Activated naive CD8-positive, alpha-beta T cell (primary cell): ENCODE results near the gene NRSN1.
"Not testable (repeated sequence)": the region's sequence is repeated elsewhere in the genome, so short reads cannot be mapped to it uniquely, and the experiment has no call there.

Source experiments
- H3K27ac Mint-ChIP-seq: one replicate; pipeline ENCODE4 v1.8.0; 2021; ENCODE audit warnings: mixed read lengths
- H3K27me3 Mint-ChIP-seq: one replicate; pipeline ENCODE4 v1.8.0; 2021; ENCODE audit warnings: mixed read lengths
- H3K36me3 Mint-ChIP-seq: one replicate; pipeline ENCODE4 v1.8.0; 2021; ENCODE audit warnings: mixed read lengths
- H3K4me1 Mint-ChIP-seq: one replicate; pipeline ENCODE4 v1.8.0; 2021; ENCODE audit warnings: low read depth, mixed read lengths
- H3K4me3 Mint-ChIP-seq: one replicate; pipeline ENCODE4 v1.8.0; 2021; ENCODE audit warnings: mild to moderate bottlenecking, mixed read lengths
- H3K9me3 Mint-ChIP-seq: one replicate; pipeline ENCODE4 v1.8.0; 2021; ENCODE audit warnings: low read depth, mixed read lengths

NRSN1 gene

DNA sequence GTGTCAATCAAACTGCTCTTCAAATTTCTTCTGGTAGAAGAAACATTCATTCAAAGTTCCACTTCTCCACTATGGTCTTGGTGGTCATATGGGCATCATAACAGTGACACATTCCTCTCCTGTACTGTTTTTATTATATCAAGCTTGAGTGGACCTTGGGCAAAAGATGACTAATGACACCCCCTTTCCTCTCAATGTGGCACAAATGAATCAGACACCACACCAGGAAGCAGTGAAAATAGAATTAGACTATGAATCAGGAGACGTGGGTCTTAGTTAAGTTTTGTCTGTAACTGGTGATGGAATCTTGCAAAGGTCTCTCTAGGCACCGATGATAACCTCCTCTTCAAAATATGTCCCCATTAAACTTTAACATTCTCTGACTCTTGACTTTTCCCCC lies 9.0 kb upstream of the NRSN1 start:
- H3K4me1 Mint-ChIP-seq, result no peaks in the 10 kb centered on the region
- peaks cover 4% of the 10 kb centered on the region for H3K27me3 Mint-ChIP-seq
- no peaks in the 10 kb centered on the region for H3K36me3 Mint-ChIP-seq
- no peak overlapping the region for H3K27ac Mint-ChIP-seq
- H3K9me3 Mint-ChIP-seq, result no peaks in the 10 kb centered on the region
- no peak overlapping the region for H3K4me3 Mint-ChIP-seq

DNA sequence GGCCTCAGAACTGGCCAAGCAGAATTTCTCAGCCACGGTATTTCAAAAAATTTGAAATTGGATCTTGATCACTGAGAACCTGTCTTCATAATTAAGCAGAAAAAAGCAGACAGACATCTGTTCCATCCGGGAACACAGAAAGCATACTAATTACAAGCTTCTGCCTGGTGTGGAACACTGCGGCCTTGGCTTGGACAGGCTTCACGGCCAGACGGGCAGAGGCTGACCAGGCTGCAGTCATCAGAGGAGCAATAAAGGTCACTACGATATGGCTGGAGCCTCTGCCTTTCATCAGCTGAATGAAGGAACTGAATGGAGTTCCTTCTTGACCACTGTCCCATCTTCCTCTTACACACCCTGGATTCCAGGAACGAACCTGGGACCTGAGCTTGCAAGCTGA lies 3.9 kb upstream of the NRSN1 start:
- H3K36me3 Mint-ChIP-seq, result no peaks in the 10 kb centered on the region
- peaks cover 26% of the 10 kb centered on the region for H3K27me3 Mint-ChIP-seq
- H3K4me1 Mint-ChIP-seq, result peaks cover 2% of the 10 kb centered on the region
- peaks cover 5% of the 10 kb centered on the region for H3K9me3 Mint-ChIP-seq
- H3K27ac Mint-ChIP-seq, result no peak overlapping the region
- H3K4me3 Mint-ChIP-seq, result no peak overlapping the region

DNA sequence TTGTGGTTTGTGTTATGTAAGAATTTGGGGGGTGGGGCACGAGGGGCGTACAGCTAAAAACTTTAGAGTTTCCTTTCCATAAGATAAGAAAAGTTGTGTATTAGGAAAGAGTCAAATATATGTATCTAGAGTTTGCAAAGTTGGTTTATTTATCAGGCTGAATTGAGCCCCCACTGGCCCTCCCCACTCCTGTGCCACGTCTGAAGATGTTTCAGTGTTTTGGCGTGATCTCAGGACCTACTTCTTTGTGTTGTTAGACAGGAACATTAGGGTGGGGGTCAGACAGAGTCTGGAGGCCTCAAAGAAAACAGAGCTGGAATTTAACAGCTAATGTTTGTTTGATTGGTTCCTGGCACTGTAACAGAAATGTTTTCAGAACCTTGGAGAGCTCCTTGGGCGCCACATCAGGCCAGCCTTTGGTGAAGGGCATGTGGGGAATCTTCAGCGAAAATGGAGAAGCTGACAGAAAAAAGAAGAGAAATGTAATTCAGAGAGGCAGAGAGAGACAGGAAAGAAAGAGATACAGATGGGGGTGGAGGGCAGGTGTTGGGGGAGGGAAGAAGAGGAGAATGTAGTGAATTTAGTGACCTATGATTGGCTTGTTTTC lies 674 bp downstream of the NRSN1 start:
- Mint-ChIP-seq H3K27me3 (peaks cover 24% of the 10 kb centered on the region), H3K4me3 (no peak overlapping the region), H3K4me1 (peaks cover 2% of the 10 kb centered on the region), H3K9me3 (peaks cover 10% of the 10 kb centered on the region), H3K27ac (no peak overlapping the region), H3K36me3 (no peaks in the 10 kb centered on the region)

DNA sequence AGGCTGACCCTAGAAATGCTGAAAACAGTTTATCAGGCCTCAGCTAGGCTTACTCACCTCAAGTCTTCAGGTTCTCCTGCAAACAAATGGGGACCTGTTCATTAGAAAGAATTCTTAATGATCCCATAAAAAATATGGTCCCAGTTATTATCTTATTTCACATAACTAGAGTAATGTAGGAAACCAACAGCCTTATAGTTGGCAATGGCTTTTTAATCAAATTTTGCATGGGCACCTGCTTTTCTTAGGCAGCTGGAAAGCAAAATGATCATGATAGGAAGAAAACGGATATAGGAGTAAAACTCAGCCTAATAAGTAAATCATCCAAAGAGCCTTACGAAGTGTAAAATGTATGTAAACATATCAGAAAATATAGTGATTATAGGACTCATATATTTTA lies 1.3 kb downstream of the NRSN1 start:
- Mint-ChIP-seq H3K4me1 (peaks cover 2% of the 10 kb centered on the region), H3K9me3 (peaks cover 10% of the 10 kb centered on the region), H3K36me3 (no peaks in the 10 kb centered on the region), H3K27ac (no peak overlapping the region), H3K27me3 (peaks cover 23% of the 10 kb centered on the region), H3K4me3 (no peak overlapping the region)

DNA sequence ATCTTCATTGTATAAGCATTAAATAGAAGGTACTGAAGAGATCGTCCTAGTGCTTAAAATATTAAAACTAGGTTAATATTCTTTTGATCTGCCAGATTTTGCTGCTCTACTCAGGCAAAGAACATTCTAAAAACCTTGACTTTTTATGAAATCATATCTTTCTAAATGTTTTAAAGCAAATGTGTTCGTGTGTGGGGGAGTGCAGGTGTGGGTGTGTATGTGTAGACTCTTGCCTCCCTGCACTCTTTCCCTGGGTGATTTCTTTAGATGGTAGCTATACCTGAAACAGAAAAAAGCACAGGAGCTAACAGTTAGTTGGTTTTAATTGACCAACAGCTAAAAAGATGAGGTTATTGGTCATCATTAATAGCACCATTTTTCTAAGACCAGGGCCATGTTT lies 5.7 kb downstream of the NRSN1 start:
- H3K9me3 Mint-ChIP-seq, result peaks cover 15% of the 10 kb centered on the region
- no peaks in the 10 kb centered on the region for H3K4me1 Mint-ChIP-seq
- no peak overlapping the region for H3K4me3 Mint-ChIP-seq
- H3K27ac Mint-ChIP-seq, result no peak overlapping the region
- peaks cover 8% of the 10 kb centered on the region for H3K27me3 Mint-ChIP-seq
- no peaks in the 10 kb centered on the region for H3K36me3 Mint-ChIP-seq

DNA sequence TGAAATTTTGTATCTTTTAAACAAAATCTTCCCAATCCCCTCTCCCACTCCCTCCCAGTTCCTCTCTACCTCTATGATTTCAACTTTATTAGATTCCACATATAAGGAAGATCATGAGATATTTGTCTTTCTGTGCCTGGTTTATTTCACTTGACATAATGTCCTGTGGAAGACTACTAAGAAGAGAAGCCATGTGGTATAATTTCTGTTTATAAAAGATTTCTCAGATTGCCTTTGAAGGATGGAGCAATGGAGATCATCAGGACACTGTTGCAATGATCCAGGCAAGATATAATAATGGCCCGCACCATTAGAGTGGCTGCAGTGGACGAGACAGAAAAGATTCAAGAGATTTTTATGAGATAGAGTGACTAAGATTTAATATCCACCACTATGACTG lies 13.1 kb downstream of the NRSN1 start:
- H3K4me3 Mint-ChIP-seq, result no peak overlapping the region
- no peaks in the 10 kb centered on the region for H3K36me3 Mint-ChIP-seq
- no peak overlapping the region for H3K27ac Mint-ChIP-seq
- peaks cover 9% of the 10 kb centered on the region for H3K27me3 Mint-ChIP-seq
- H3K9me3 Mint-ChIP-seq, result peaks cover 6% of the 10 kb centered on the region
- no peaks in the 10 kb centered on the region for H3K4me1 Mint-ChIP-seq

DNA sequence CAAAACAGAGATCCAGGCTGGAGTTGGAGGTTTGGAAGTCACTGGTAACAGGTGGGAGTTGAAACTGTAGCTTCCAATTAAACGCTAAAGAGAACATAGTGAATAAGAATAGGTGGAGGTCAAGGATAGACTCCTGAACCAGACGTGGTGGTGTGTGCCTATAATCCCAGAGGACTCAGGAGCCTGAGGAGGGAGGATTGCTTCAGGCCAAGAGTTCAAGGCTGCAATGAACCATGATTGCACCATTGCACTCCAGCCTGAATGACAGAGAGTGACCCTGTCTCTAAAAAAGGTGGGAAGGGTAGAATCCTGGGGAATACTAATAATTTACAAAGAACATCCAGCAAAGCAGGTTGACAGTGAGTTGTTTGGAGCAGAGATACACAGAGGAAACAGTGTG lies 13.6 kb downstream of the NRSN1 start:
- H3K4me1 Mint-ChIP-seq, result no peaks in the 10 kb centered on the region
- H3K36me3 Mint-ChIP-seq, result no peaks in the 10 kb centered on the region
- H3K9me3 Mint-ChIP-seq, result peaks cover 6% of the 10 kb centered on the region
- no peak overlapping the region for H3K4me3 Mint-ChIP-seq
- H3K27me3 Mint-ChIP-seq, result peaks cover 6% of the 10 kb centered on the region
- no peak overlapping the region for H3K27ac Mint-ChIP-seq

DNA sequence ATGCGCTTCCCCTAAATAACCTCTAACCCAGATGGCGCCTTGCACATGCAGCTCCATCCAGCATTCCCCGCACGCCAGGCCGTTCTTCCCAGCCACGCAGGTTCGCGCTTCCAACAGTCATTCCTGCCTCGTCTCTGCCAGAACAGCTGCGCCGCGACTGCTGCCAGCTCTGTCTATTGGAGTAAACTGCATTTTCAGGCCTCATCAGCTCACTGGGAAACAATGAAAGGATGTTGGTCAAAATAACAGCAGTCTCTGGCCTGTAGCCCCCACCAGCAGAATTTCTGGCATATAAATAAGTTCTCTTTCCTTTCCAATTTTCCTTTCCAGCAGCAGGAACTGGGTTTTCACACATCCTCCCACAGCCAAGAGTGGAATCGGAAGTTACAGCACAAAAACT lies 14.6 kb downstream of the NRSN1 start:
- peaks cover 2% of the 10 kb centered on the region for H3K27me3 Mint-ChIP-seq
- H3K27ac Mint-ChIP-seq, result no peak overlapping the region
- no peaks in the 10 kb centered on the region for H3K36me3 Mint-ChIP-seq
- H3K4me1 Mint-ChIP-seq, result no peaks in the 10 kb centered on the region
- no peaks in the 10 kb centered on the region for H3K9me3 Mint-ChIP-seq
- no peak overlapping the region for H3K4me3 Mint-ChIP-seq

DNA sequence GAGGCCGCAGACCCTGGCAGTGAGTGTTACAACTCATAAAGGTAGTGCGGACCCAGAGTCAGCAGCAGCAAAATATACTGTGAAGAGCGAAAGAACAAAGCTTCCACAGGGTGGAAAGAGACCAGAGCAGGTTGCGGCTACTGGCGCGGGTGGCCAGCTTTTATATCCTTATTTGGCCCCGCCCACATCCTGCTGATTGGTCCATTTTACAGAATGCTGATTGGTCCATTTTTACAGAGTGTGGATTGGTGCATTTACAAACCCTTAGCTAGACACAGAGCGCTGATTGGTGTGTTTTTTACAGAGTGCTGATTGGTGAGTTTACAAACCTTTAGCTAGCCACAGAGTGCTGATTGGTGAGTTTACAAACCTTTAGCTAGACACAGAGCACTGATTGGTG lies 16.7 kb downstream of the NRSN1 start:
- not testable (repeated sequence) for H3K9me3 Mint-ChIP-seq, H3K36me3 Mint-ChIP-seq, H3K4me3 Mint-ChIP-seq, H3K27ac Mint-ChIP-seq, H3K27me3 Mint-ChIP-seq, H3K4me1 Mint-ChIP-seq

DNA sequence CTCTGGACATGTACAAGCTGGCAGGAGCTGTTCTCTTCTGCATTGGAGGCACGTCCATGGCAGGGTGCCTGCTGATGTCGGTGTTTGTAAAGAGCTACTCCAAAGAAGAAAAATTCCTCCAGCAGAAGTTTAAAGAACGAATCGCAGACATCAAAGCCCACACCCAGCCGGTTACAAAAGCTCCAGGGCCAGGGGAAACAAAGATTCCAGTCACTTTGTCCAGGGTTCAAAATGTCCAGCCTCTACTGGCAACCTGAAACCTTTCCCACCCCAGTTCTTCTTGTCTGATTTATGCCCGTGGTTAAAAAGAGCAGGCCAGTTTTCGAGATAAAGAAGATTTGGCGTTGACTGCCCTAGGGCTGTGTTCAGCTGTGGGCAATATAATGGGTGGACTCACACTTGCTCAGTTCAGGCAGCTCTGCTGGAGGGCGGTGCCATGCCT lies 19.7 kb downstream of the NRSN1 start:
- no peak overlapping the region for H3K27ac Mint-ChIP-seq
- H3K4me3 Mint-ChIP-seq, result no peak overlapping the region
- peaks cover 9% of the 10 kb centered on the region for H3K27me3 Mint-ChIP-seq
- no peaks in the 10 kb centered on the region for H3K36me3 Mint-ChIP-seq
- no peaks in the 10 kb centered on the region for H3K4me1 Mint-ChIP-seq
- H3K9me3 Mint-ChIP-seq, result peaks cover 2% of the 10 kb centered on the region

DNA sequence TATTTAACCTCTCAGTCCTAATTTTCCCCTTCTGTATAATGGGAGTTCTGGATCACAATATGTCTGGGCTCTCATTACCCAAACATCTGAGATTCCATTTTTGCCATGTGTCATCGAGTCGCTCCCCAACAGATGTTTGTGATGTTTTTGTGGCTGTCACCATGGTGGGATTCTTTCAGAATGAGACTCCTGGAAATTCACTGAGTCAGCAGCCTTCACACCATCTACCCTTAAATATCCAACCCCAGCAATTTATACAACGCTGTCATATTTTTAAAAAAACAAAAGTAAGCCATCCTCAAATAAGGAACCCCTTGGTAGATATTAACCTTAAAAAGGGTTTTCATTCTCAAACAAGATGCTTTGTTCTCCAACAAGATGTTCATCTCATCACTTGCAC lies 20.9 kb downstream of the NRSN1 start:
- H3K27ac Mint-ChIP-seq, result no peak overlapping the region
- peaks cover 11% of the 10 kb centered on the region for H3K27me3 Mint-ChIP-seq
- peaks cover 8% of the 10 kb centered on the region for H3K9me3 Mint-ChIP-seq
- H3K36me3 Mint-ChIP-seq, result no peaks in the 10 kb centered on the region
- no peaks in the 10 kb centered on the region for H3K4me1 Mint-ChIP-seq
- no peak overlapping the region for H3K4me3 Mint-ChIP-seq

DNA sequence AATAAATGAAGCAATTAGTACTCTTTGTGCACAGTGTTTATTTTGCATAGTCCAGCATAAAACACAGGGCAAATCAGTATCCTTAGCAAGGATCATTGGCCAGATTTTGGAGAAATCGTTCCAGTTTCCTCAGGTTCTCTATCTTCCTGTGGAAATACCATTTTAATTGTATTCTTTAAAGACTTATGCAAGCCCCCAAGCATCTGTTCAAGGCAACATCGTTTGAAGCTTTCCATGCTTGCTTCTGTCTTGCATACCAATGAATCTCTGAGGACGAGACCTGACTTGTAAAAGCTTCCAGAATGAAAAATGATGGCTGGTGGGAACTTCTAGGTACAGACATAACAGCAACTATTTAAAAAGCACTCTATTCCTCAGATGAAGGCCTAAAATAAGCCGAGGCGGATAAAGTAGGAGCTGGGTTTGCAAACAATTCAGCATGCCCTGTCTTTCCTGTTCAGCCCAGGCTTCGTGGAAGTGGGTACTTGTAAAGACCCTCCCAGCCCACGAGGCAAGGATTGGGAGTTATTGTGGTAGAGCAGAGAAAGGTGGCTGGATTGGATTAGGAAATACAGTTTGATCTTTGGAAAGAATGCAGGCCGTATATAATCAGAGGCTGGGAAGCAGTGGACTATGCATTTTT lies 21.6 kb downstream of the NRSN1 start:
- H3K4me1 Mint-ChIP-seq, result no peaks in the 10 kb centered on the region
- H3K27me3 Mint-ChIP-seq, result peaks cover 11% of the 10 kb centered on the region
- peaks cover 8% of the 10 kb centered on the region for H3K9me3 Mint-ChIP-seq
- no peak overlapping the region for H3K4me3 Mint-ChIP-seq
- no peak overlapping the region for H3K27ac Mint-ChIP-seq
- H3K36me3 Mint-ChIP-seq, result no peaks in the 10 kb centered on the region

DNA sequence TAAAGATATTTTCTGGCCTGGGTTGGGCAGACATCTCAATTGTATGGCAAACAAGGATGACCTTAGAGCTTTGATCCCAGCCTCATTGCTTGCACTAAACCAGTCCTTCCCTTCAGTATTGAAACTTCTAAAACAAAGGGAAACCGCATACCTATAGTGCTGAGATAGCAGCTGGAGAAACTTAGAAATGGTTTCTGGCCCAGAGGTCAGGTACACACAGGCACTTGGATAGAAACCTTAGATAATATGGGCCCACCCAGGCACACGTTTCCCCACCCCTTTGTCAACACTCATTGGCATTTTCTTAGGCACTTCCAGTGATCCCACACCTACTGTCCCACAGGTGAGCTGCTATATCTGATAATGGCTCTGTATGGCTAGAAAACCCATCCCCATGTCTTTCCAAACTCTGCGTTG lies 22.1 kb downstream of the NRSN1 start:
- Mint-ChIP-seq H3K27ac (no peak overlapping the region), H3K36me3 (no peaks in the 10 kb centered on the region), H3K27me3 (peaks cover 11% of the 10 kb centered on the region), H3K4me3 (no peak overlapping the region), H3K9me3 (peaks cover 8% of the 10 kb centered on the region), H3K4me1 (no peaks in the 10 kb centered on the region)

DNA sequence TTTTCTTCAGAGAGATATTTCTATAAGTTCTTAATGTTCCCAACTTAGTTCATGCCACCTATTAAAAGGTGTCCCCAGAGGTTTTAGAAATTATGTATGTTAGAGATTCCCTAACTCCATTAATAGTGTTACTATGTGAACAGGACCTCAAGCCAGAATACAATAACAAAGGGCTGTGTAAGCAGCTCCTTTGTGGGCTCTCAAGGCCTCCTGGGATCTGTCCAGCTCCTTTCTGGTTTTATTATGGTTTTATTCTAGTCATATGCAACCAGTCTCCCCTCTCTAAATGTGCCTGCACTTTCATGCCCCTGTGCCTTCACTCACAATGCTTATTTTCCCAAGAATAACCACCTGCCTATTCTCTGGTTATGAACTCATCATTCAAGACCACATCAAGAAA lies 22.7 kb downstream of the NRSN1 start:
- H3K36me3 Mint-ChIP-seq, result no peaks in the 10 kb centered on the region
- H3K27ac Mint-ChIP-seq, result no peak overlapping the region
- H3K4me3 Mint-ChIP-seq, result no peak overlapping the region
- H3K9me3 Mint-ChIP-seq, result peaks cover 8% of the 10 kb centered on the region
- H3K4me1 Mint-ChIP-seq, result no peaks in the 10 kb centered on the region
- H3K27me3 Mint-ChIP-seq, result peaks cover 11% of the 10 kb centered on the region

DNA sequence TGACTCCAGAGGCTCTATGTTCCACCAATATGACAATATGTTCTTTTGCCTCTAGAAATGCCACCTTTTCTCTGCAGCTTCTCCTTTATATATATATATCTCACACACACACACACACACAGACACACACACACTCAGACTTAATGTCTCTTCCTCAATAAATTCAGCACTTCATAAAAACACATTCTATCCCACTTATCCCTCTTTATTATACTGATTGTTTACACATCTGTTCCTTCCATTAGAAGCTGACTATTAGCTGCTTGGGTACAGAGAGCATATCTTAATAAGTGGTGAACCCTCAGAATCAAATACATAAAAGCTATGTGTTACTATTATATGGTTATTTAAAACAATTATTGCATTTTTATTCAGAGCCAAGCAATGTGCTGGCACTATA lies 23.3 kb downstream of the NRSN1 start:
- Mint-ChIP-seq H3K36me3 (no peaks in the 10 kb centered on the region), H3K27me3 (peaks cover 11% of the 10 kb centered on the region), H3K4me3 (no peak overlapping the region), H3K27ac (no peak overlapping the region), H3K4me1 (no peaks in the 10 kb centered on the region), H3K9me3 (peaks cover 8% of the 10 kb centered on the region)

DNA sequence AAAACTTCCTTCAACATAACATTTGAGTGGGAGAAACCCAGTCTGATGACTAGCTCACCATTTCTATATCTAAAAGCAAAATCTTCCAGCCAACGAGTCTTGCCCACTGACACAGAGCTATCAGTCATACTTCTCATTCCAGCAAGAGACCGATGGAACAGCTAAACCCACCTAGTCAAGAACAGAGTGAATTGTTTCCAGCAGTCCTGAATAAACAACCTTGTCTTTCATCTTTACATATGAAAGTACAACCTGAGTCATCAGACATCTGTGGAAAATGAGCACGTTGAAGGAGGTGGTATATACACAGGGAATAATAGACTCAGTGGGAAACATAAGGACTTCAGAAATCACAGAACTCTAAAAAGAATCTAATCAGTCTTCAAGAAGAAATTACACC lies 23.8 kb downstream of the NRSN1 start:
- Mint-ChIP-seq H3K4me3 (no peak overlapping the region), H3K36me3 (no peaks in the 10 kb centered on the region), H3K27me3 (peaks cover 11% of the 10 kb centered on the region)

More for the DNA sequence above, 23.8 kb downstream of the NRSN1 start:
- Mint-ChIP-seq H3K27ac (no peak overlapping the region), H3K4me1 (no peaks in the 10 kb centered on the region), H3K9me3 (peaks cover 8% of the 10 kb centered on the region)
